Progenitor cell of endocrine pancreas (in vitro differentiated cells): ENCODE results near the gene SERINC5. TPM values are rescaled to one million over a fixed set of nuclear protein-coding genes. Genes with fewer than 3 reads are reported as not detected.

Experiments
- DNase-seq: peaks from one replicate; pipeline ENCODE4 v3.0.0; 2021; ENCODE audit warnings: low spot score; ENCODE audit not compliant: unreplicated experiment
- H3K27ac Mint-ChIP-seq: 2 replicates; pipeline ENCODE4 v1.8.0; 2021; ENCODE audit warnings: mild to moderate bottlenecking, moderate library complexity, mixed read lengths
- H3K27me3 Mint-ChIP-seq: 2 replicates; pipeline ENCODE4 v1.8.0; 2021; ENCODE audit warnings: mixed read lengths
- H3K36me3 Mint-ChIP-seq: 2 replicates; pipeline ENCODE4 v1.8.0; 2022; ENCODE audit warnings: mixed read lengths; ENCODE audit not compliant: insufficient read depth
- H3K4me1 Mint-ChIP-seq: 2 replicates; pipeline ENCODE4 v1.8.0; 2021; ENCODE audit warnings: low read depth, mixed read lengths
- H3K4me3 Mint-ChIP-seq: 2 replicates; pipeline ENCODE4 v1.8.0; 2021; ENCODE audit warnings: low read depth, mild to moderate bottlenecking, moderate library complexity, mixed read lengths
- H3K9me3 Mint-ChIP-seq: 2 replicates; pipeline ENCODE4 v1.8.0; 2021; ENCODE audit warnings: low read depth, mixed read lengths
- total RNA-seq: library from RNA; stranded (reverse); gene quantifications from 2 replicates; pipeline ENCODE4 v1.2.1, GENCODE V29; 2021
- TF ChIP-seq, protein P1 (sequence below): fragments of 200-600 bp; sonication (generic); IDR thresholded peaks from one replicate; pipeline ENCODE4 v1.5.0; 2021; ENCODE audit warnings: antibody characterized with exemption, mild to moderate bottlenecking; ENCODE audit not compliant: unreplicated experiment

Gene SERINC5
- total RNA-seq, 1 donor from 2014 or later, result 198 TPM

DNA sequence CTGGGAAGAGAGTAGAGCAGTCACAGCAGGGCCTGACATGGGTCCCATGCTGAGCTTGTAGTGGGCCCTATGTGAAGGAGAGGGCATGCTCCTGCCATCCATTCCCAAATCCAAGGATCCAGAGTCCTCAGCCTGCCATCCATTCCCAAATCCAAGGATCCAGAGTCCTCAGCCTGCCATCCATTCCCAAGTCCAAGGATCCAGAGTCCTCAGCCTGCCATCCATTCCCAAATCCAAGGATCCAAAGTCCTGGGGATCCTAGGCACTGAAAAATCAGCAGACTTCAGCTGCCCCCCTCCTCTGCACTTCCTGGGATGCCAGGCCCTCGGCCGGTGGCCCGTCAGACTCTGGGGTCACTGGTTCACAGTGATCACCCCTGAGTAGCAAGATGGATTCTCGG, 187.1 kb downstream of the SERINC5 start:
- no peak overlapping the region for H3K27ac Mint-ChIP-seq
- H3K27me3 Mint-ChIP-seq, result peaks cover 9% of the 10 kb centered on the region
- H3K9me3 Mint-ChIP-seq, result no peaks in the 10 kb centered on the region
- no peak for DNase-seq
- TF ChIP-seq, protein P1, sequence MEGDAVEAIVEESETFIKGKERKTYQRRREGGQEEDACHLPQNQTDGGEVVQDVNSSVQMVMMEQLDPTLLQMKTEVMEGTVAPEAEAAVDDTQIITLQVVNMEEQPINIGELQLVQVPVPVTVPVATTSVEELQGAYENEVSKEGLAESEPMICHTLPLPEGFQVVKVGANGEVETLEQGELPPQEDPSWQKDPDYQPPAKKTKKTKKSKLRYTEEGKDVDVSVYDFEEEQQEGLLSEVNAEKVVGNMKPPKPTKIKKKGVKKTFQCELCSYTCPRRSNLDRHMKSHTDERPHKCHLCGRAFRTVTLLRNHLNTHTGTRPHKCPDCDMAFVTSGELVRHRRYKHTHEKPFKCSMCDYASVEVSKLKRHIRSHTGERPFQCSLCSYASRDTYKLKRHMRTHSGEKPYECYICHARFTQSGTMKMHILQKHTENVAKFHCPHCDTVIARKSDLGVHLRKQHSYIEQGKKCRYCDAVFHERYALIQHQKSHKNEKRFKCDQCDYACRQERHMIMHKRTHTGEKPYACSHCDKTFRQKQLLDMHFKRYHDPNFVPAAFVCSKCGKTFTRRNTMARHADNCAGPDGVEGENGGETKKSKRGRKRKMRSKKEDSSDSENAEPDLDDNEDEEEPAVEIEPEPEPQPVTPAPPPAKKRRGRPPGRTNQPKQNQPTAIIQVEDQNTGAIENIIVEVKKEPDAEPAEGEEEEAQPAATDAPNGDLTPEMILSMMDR, result no peak
- H3K36me3 Mint-ChIP-seq, result peaks cover 2% of the 10 kb centered on the region
- peaks cover 2% of the 10 kb centered on the region for H3K4me1 Mint-ChIP-seq
- H3K4me3 Mint-ChIP-seq, result no peak overlapping the region

DNA sequence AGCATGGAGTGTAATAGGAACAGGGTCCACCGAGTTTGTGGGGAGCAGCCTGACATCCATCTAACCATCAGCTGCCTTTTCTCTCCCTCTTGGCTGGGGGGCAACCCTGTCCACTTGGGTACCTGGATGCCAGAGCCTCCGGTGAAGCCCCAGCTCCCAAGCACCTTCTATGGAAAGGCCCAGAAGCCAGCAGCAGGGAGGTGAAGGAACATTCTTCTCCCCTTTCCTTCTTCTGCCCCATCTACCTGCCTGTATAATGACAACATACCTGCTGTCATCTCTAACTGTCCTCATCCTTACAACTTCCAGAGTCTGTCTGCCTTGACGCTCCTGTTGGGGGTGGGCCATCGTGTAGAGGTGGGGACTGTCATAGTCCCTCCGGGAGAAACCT, 187.6 kb downstream of the SERINC5 start:
- peaks cover 2% of the 10 kb centered on the region for H3K36me3 Mint-ChIP-seq
- no peak for DNase-seq
- TF ChIP-seq, protein P1, result no peak
- H3K4me3 Mint-ChIP-seq, result no peak overlapping the region
- peaks cover 9% of the 10 kb centered on the region for H3K27me3 Mint-ChIP-seq
- peaks cover 2% of the 10 kb centered on the region for H3K4me1 Mint-ChIP-seq
- H3K9me3 Mint-ChIP-seq, result no peaks in the 10 kb centered on the region
- no peak overlapping the region for H3K27ac Mint-ChIP-seq

DNA sequence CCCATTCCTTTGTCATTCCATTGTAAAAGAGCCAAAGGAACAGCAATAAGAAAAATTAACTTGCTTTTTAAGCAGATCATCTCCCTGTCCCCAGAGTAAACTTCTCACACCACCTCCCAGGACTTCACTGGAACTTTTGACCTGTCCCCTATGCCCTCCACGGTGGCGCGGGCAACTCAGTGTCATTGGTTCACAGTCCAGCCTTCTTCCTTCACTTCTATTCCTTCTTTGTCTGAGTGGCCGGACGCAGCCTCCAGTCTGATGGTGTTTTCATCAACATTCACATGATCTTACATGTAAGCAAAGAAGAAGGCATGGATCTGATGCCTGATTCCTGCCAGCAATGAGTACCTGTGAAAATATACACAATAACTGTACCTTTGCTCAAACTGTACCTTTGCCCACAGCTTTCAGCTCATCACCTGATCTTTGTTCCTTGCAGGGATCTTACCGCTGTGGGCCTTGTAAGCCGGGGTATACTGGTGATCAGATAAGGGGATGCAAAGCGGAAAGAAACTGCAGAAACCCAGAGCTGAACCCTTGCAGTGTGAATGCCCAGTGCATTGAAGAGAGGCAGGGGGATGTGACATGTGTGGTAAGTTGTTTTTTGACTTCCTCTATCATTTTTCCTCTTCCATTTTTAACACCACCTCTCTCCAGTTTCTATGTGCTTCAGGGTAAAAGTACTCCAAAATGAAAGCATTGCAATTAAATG, 188.2 kb downstream of the SERINC5 start:
- no peak for DNase-seq
- peaks cover 2% of the 10 kb centered on the region for H3K36me3 Mint-ChIP-seq
- H3K27me3 Mint-ChIP-seq, result peaks cover 9% of the 10 kb centered on the region
- no peak overlapping the region for H3K4me3 Mint-ChIP-seq
- H3K27ac Mint-ChIP-seq, result no peak overlapping the region
- TF ChIP-seq, protein P1, result no peak
- H3K4me1 Mint-ChIP-seq, result peaks cover 2% of the 10 kb centered on the region
- no peaks in the 10 kb centered on the region for H3K9me3 Mint-ChIP-seq

DNA sequence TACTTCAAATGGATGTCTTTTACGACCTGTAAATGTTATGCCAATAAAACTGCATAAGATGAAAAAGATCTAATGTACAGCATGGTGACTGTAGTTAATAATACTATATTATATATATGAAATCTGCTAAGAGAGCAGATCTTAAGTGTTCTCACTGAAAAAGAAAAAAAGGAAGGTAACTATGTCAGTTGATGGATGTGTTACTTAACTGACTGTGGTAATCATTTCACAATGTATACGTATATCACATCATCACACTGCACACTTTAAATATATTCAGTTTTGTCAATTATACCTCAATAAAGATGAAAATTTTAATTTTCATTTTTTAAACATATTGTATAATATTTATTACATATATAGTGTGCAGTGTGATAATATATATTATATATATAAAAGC, 188.8 kb downstream of the SERINC5 start:
- TF ChIP-seq, protein P1, result no peak
- H3K4me1 Mint-ChIP-seq, result peaks cover 2% of the 10 kb centered on the region
- peaks cover 2% of the 10 kb centered on the region for H3K36me3 Mint-ChIP-seq
- no peaks in the 10 kb centered on the region for H3K9me3 Mint-ChIP-seq
- no peak overlapping the region for H3K4me3 Mint-ChIP-seq
- DNase-seq, result no peak
- no peak overlapping the region for H3K27ac Mint-ChIP-seq
- peaks cover 9% of the 10 kb centered on the region for H3K27me3 Mint-ChIP-seq

DNA sequence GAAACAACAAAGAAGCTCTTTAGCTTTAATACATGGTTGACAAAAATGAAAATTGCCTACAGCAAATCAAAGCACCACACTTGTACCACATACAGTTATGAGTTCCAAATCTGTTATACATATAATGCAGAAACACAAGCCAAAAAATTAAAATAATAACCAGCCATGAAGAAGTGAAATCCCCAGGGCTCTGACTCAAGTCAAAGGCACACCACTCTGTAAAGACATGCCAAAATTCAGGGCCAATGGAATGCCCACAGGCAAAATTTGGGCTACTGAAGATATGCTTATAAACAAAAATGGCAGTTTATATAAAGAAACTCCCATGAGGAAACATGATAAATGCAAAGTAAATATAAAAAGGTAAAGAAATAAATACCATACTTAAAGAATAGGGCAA, 191.7 kb downstream of the SERINC5 start:
- no peak overlapping the region for H3K27ac Mint-ChIP-seq
- H3K4me3 Mint-ChIP-seq, result no peak overlapping the region
- H3K4me1 Mint-ChIP-seq, result no peaks in the 10 kb centered on the region
- TF ChIP-seq, protein P1, result no peak
- DNase-seq, result no peak
- H3K27me3 Mint-ChIP-seq, result peaks cover 9% of the 10 kb centered on the region
- no peaks in the 10 kb centered on the region for H3K9me3 Mint-ChIP-seq
- no peaks in the 10 kb centered on the region for H3K36me3 Mint-ChIP-seq

Other genes starting within 250 kb of the SERINC5 start
- gene THBS4, start 220.7 kb downstream of the SERINC5 start, total RNA-seq, result 5.6 and 6.1 TPM in 2 replicates
- not detected in 2 replicates for gene SPZ1, start 64.0 kb upstream of the SERINC5 start, total RNA-seq
- gene ZFYVE16, start 152.0 kb upstream of the SERINC5 start, total RNA-seq, result 74.4 and 82.3 TPM in 2 replicates
- gene FAM151B, start 232.1 kb upstream of the SERINC5 start, total RNA-seq, result 1.5 and 2.7 TPM in 2 replicates